ENCODE measurements around the gene CCNF. TPM values are rescaled to one million over a fixed set of nuclear protein-coding genes. Genes with fewer than 3 reads are reported as not detected.
"Not testable (repeated sequence)": the region's sequence is repeated elsewhere in the genome, so short reads cannot be mapped to it uniquely, and the experiment has no call there.

CCNF gene, protein sequence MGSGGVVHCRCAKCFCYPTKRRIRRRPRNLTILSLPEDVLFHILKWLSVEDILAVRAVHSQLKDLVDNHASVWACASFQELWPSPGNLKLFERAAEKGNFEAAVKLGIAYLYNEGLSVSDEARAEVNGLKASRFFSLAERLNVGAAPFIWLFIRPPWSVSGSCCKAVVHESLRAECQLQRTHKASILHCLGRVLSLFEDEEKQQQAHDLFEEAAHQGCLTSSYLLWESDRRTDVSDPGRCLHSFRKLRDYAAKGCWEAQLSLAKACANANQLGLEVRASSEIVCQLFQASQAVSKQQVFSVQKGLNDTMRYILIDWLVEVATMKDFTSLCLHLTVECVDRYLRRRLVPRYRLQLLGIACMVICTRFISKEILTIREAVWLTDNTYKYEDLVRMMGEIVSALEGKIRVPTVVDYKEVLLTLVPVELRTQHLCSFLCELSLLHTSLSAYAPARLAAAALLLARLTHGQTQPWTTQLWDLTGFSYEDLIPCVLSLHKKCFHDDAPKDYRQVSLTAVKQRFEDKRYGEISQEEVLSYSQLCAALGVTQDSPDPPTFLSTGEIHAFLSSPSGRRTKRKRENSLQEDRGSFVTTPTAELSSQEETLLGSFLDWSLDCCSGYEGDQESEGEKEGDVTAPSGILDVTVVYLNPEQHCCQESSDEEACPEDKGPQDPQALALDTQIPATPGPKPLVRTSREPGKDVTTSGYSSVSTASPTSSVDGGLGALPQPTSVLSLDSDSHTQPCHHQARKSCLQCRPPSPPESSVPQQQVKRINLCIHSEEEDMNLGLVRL
- 26.0 TPM for polyA plus RNA-seq (2013, experiment 1 of 2)
- 27.6 TPM for polyA plus RNA-seq (2013, experiment 2 of 2)

DNA sequence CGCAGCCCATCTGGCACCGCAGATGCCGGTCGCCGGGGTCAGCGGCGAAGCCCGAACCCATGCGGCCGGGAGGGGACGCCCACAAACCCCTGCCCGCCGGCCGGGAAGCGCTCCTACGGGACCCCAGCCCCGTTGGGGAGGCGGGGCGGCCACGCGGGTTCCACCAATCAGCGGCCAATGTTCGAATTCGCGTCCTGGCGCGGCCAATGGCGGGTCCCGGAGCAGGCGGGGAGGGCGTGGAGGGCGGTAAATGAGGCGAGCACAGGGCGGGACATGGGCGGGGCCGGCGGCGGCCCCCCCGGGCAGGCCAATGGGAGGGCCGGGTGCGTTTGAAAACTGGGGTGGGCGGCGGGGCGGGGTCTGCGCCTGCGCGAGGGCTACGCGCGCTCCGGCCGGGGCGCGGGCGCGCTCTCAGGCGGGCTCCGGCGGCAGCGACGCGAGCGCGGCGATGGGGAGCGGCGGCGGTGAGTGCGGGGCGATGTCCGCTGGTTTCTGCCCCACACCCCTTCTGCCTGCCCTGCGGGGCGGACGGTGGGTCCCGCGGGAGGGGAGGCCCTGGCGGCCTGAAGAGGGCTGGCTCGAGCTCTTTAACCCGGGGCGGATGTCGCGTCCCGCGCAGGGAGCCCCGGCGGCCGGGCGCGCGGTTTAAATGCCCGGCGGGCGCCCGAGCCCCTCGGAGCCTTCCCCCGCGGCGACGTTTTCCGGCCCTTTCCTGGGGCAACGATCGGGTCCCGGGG lies at the start of gene CCNF:
TSS of gene CCNF (plus strand) at position 414 of the 737 bp plus-strand sequence. CDS start at position 449, 35 bp downstream.
- WGBS = under 1% methylated on average over 103 of the region's 103 CpGs
- Histone ChIP-seq H3K36me3 (ENCODE audit: insufficient read depth, low read length) (peaks cover 36% of the 10 kb centered on the region), H3K9me3 (ENCODE audit: insufficient read depth, low read depth, low read length) (no peaks in the 10 kb centered on the region), H3K27ac (ENCODE audit: low read depth, low read length) (peak within 1 kb of the TSS; percentile 74), H3K4me3 (ENCODE audit: low read length) (peak within 1 kb of the TSS; percentile 88), H3K4me1 (ENCODE audit: insufficient read depth, low read length) (0 out of 2 replicates have a peak, but pooled peaks cover 5% of the 10 kb centered on the region), H3K9ac (ENCODE audit: low read depth, low read length) (peak within 1 kb of the TSS; percentile 88), H3K27me3 (ENCODE audit: insufficient read depth, low read length) (no peaks in the 10 kb centered on the region)

DNA sequence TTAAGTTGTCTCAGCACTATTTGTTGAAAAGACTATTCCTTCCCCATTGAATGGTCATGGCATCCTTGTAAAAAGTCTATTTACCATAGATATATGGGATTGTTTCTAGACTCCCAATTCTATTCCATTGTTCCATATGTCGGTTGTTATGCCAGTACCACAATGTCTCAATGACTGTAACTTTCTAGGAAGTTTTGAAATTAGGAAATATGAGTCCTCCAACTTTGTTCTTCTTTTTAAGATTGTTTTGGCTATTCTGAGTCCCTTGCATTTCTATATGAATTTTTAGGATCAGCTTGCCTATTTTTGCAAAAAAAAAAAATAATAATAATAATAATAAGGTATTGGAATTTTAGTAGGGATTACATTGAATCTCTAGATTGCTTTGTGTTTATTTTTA lies 45.7 kb upstream of the CCNF start:
- Histone ChIP-seq H3K27me3 (ENCODE audit: insufficient read depth, low read length) (no peaks in the 10 kb centered on the region), H3K36me3 (ENCODE audit: insufficient read depth, low read length) (no peaks in the 10 kb centered on the region), H3K9me3 (ENCODE audit: insufficient read depth, low read depth, low read length) (peaks cover under 1% of the 10 kb centered on the region; the same call in 1 of the 2 replicates), H3K4me1 (ENCODE audit: insufficient read depth, low read length) (peaks cover 19% of the 10 kb centered on the region), H3K9ac (ENCODE audit: low read depth, low read length) (no peak overlapping the region), H3K27ac (ENCODE audit: low read depth, low read length) (no peak overlapping the region), H3K4me3 (ENCODE audit: low read length) (no peak overlapping the region)
- WGBS = no CpG with 5 or more reads among the region's 1 CpG

DNA sequence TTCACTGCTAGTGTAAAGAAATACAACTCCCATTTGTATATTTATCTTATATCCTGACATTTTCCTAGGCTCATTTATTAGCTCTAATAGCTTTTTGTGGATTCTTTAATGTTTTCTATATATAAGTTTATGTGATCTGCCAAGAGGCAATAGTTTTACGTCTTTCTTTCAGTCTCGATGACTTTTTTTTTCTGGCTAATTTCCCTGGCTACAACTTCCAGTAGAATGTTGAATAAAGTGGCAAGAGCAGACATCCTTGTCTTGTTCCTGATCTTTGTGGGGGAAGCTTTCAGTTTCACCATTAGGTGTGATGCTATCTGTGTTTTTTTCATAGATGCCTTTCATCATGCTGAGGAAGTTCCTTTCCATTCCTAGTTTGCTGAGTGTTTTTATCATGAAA lies 44.8 kb upstream of the CCNF start:
- Histone ChIP-seq H3K4me1 (ENCODE audit: insufficient read depth, low read length) (peaks cover 19% of the 10 kb centered on the region), H3K4me3 (ENCODE audit: low read length) (no peak overlapping the region), H3K27ac (ENCODE audit: low read depth, low read length) (no peak overlapping the region), H3K9me3 (ENCODE audit: insufficient read depth, low read depth, low read length) (peaks cover 8% of the 10 kb centered on the region), H3K27me3 (ENCODE audit: insufficient read depth, low read length) (no peaks in the 10 kb centered on the region), H3K36me3 (ENCODE audit: insufficient read depth, low read length) (no peaks in the 10 kb centered on the region), H3K9ac (ENCODE audit: low read depth, low read length) (no peak overlapping the region)
- 83% methylated on average over 2 of the region's 2 CpGs for WGBS

DNA sequence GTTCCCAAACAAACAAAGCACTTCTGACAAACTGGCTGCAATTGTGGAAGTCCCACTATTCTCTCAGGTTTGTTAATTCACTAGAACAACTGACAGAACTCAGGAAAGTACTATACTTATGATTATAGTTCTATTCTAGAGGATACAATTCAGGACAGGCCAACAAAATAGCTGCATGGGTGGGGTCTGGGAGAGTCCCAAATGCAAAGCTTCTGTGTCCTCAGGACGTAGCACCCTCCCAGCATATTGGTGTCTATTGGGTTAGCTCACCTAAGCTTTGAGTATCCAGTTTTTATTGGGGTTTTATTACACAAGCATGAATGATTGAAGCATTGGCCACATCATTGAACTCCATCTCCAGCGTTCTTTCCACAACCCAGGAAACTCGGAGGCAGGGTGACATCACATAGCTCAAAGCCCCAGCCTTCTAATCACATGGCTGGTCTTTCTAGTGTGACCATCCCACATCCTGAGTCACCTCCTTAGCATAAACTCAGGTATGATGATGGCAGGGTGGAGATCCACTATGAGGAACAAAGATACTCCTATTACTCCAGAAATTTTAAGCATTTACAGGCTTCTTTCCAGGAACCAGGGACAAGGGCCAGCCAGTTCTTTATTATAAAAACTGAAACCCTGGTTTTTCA lies 43.9 kb upstream of the CCNF start:
- Histone ChIP-seq H3K9me3 (ENCODE audit: insufficient read depth, low read depth, low read length) (peaks cover 8% of the 10 kb centered on the region), H3K27ac (ENCODE audit: low read depth, low read length) (no peak overlapping the region), H3K27me3 (ENCODE audit: insufficient read depth, low read length) (no peaks in the 10 kb centered on the region), H3K4me3 (ENCODE audit: low read length) (no peak overlapping the region), H3K36me3 (ENCODE audit: insufficient read depth, low read length) (no peaks in the 10 kb centered on the region), H3K9ac (ENCODE audit: low read depth, low read length) (no peak overlapping the region), H3K4me1 (ENCODE audit: insufficient read depth, low read length) (peaks cover 19% of the 10 kb centered on the region)
- WGBS = 68% methylated on average over 3 of the region's 3 CpGs

DNA sequence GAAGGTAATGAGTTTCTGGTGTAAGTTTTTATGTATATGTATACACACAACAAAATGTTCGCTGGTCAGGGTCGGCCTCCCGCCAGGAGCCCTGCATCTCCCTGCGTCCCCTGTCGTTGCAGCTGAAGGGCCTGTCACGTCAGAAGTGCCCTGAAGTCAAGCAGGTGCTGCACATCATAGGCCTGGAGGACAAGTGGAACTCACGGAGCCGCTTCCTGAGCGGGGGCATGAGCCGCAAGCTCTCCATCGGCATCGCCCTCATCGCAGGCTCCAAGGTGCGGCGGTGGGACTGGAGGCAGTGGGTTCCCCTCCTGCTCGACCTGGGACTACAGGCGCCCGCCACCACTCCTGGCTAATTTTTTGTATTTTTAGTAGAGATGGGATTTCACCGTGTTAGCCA lies 43.3 kb upstream of the CCNF start:
- not testable (repeated sequence) for H3K9me3 ChIP-seq (ENCODE audit: insufficient read depth, low read depth, low read length); H3K27ac ChIP-seq (ENCODE audit: low read depth, low read length); H3K27me3 ChIP-seq (ENCODE audit: insufficient read depth, low read length); H3K4me3 ChIP-seq (ENCODE audit: low read length); H3K9ac ChIP-seq (ENCODE audit: low read depth, low read length); H3K36me3 ChIP-seq (ENCODE audit: insufficient read depth, low read length)
- 80% methylated on average over 19 of the region's 19 CpGs for WGBS
- H3K4me1 ChIP-seq (ENCODE audit: insufficient read depth, low read length) = peaks cover 19% of the 10 kb centered on the region

DNA sequence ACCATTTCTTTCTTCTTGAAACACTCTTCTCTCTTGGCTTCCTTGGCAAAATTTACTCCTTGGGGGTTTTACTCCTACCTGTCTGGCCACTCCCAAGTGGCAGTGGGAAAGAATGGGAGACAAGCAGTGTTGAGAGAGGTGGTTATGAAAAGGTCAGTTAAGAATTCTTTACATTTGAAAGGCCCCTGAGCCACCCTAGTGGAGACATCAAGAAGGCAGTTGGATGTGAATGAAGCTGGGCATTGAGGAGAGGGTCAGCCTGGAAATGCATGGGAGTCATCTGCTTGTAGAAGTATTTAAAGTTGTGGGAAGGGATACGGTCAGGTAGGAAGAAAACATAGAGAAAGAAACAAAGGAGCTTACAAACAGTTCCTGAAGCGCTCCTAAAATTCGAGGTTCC lies 42.3 kb upstream of the CCNF start:
- no peaks in the 10 kb centered on the region for H3K27me3 ChIP-seq (ENCODE audit: insufficient read depth, low read length)
- H3K4me1 ChIP-seq (ENCODE audit: insufficient read depth, low read length) = peaks cover 19% of the 10 kb centered on the region
- WGBS = 17% methylated on average over 3 of the region's 3 CpGs
- H3K27ac ChIP-seq (ENCODE audit: low read depth, low read length) = peak overlapping the region; percentile 44; the same call in 1 of the 2 replicates
- no peak overlapping the region for H3K4me3 ChIP-seq (ENCODE audit: low read length)
- H3K36me3 ChIP-seq (ENCODE audit: insufficient read depth, low read length) = no peaks in the 10 kb centered on the region
- H3K9ac ChIP-seq (ENCODE audit: low read depth, low read length) = no peak overlapping the region
- peaks cover 8% of the 10 kb centered on the region for H3K9me3 ChIP-seq (ENCODE audit: insufficient read depth, low read depth, low read length)

DNA sequence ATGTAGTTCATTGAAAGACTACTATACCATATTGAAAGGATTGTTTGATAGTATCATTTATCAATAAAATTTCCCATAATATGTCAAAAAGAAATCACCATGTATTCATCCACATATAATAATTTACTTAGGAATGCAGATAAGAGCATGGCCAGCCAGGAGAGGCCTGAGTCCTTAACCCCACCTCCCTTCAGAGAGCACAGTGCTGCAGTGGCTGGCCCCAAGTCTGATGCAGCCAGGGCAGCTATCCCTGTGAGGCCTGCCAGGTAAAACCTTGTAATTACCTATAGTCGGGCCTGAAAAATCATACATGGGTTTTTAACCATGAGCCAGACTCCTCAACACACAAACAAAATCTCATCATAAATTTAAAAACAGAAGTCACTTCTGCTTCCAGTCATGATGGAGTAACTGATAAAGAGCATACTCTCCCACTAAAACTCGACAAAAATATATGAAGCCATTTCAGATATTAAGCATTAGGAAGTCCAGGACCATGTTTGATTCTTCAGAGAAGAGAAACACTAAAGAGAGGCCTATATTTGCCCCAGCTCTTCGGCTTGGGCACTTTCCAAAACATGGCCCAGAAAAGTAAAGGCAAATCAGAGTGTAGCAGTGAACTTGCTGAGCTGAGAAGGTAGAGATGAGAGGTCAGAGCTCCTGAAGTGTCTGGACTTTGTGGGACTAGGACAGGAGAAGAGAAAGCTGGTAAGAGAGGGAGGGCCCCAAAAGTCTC lies 40.9 kb upstream of the CCNF start:
- Histone ChIP-seq H3K4me1 (ENCODE audit: insufficient read depth, low read length) (peaks cover 19% of the 10 kb centered on the region), H3K4me3 (ENCODE audit: low read length) (no peak overlapping the region), H3K36me3 (ENCODE audit: insufficient read depth, low read length) (no peaks in the 10 kb centered on the region), H3K9me3 (ENCODE audit: insufficient read depth, low read depth, low read length) (peaks cover 8% of the 10 kb centered on the region), H3K27me3 (ENCODE audit: insufficient read depth, low read length) (no peaks in the 10 kb centered on the region), H3K9ac (ENCODE audit: low read depth, low read length) (no peak overlapping the region), H3K27ac (ENCODE audit: low read depth, low read length) (no peak overlapping the region)
- WGBS = 92% methylated on average over 3 of the region's 3 CpGs

DNA sequence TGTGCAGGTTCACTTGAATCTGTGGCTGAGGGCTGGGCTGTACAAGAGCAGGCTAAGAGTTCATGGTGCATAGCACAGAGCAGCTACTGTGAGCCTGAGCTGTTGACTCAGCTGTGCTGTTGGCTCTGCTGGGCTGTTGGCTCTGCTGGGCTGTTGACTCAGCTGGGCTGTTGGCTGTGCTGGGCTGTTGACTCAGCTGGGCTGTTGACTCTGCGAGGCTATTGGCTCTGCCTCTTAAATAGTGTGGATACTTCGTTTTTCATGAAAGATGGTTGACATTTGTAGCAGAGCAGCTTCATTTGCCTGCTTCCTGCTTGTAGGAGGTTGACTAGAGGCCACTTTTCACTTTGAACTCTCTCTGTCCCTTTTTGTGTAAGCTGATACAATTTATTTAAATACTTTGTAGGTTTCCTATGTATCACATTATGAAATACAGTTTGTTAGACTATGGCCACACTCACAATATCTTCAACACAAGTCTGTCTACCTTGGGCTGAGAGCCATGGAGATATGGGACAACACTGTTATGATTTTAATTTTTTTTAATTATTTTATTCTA lies 40.3 kb upstream of the CCNF start:
- no peaks in the 10 kb centered on the region for H3K27me3 ChIP-seq (ENCODE audit: insufficient read depth, low read length)
- peaks cover 8% of the 10 kb centered on the region for H3K9me3 ChIP-seq (ENCODE audit: insufficient read depth, low read depth, low read length)
- no peak overlapping the region for H3K27ac ChIP-seq (ENCODE audit: low read depth, low read length)
- WGBS = 88% methylated on average over 2 of the region's 2 CpGs
- H3K36me3 ChIP-seq (ENCODE audit: insufficient read depth, low read length) = no peaks in the 10 kb centered on the region
- no peak overlapping the region for H3K9ac ChIP-seq (ENCODE audit: low read depth, low read length)
- no peak overlapping the region for H3K4me3 ChIP-seq (ENCODE audit: low read length)
- H3K4me1 ChIP-seq (ENCODE audit: insufficient read depth, low read length) = peaks cover 19% of the 10 kb centered on the region

DNA sequence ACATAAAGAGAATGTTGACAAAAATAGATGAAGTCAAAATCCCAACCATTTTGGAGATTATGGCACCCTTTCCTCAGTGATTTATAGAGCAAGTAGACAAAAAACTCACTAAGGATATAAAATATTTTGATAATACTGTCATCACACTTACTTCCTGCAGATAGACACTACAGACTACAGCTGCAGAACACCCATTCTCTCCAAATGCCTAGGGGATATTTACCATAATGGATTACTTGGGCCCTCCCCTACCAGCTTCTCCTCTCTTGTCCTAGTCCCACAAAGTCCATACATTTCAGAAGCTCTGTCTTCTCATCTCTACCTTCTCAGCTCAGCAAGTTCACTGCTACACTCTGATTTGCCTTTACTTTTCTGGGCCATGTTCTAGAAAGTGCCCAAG lies 37.2 kb upstream of the CCNF start:
- H3K27me3 ChIP-seq (ENCODE audit: insufficient read depth, low read length) = no peaks in the 10 kb centered on the region
- H3K27ac ChIP-seq (ENCODE audit: low read depth, low read length) = no peak overlapping the region
- H3K9ac ChIP-seq (ENCODE audit: low read depth, low read length) = no peak overlapping the region
- peaks cover 7% of the 10 kb centered on the region; the same call in 1 of the 2 replicates for H3K4me1 ChIP-seq (ENCODE audit: insufficient read depth, low read length)
- no peak overlapping the region for H3K4me3 ChIP-seq (ENCODE audit: low read length)
- H3K9me3 ChIP-seq (ENCODE audit: insufficient read depth, low read depth, low read length) = peaks cover 8% of the 10 kb centered on the region
- no peaks in the 10 kb centered on the region for H3K36me3 ChIP-seq (ENCODE audit: insufficient read depth, low read length)

DNA sequence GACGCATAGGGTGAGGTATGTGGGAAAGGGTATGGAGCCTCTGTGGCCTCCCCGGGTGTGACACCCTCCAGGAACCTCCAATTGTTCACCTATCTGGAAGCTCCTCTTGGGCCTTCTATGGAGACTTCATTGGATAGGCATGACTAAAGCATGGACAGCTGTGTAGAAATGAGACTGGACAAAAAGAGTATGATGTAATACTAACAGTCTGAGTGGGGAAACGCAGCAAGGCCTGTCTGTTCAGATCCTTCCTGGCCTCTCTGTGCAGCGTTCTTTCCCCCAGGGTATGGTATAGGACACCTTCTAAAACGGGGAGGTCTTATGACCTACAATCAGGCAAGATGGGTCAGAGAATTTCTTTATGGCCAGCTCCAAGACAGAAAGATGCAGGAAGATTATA lies 30.7 kb upstream of the CCNF start:
- no peaks in the 10 kb centered on the region for H3K36me3 ChIP-seq (ENCODE audit: insufficient read depth, low read length)
- no peak overlapping the region for H3K9ac ChIP-seq (ENCODE audit: low read depth, low read length)
- no peaks in the 10 kb centered on the region for H3K9me3 ChIP-seq (ENCODE audit: insufficient read depth, low read depth, low read length)
- H3K4me3 ChIP-seq (ENCODE audit: low read length) = no peak overlapping the region
- H3K27me3 ChIP-seq (ENCODE audit: insufficient read depth, low read length) = no peaks in the 10 kb centered on the region
- no peaks in the 10 kb centered on the region for H3K4me1 ChIP-seq (ENCODE audit: insufficient read depth, low read length)
- H3K27ac ChIP-seq (ENCODE audit: low read depth, low read length) = no peak overlapping the region
- WGBS = 94% methylated on average over 5 of the region's 5 CpGs
